IMR-90 (cell line): Measurements from ENCODE around the gene PDS5A. TPM values are rescaled to one million over a fixed set of nuclear protein-coding genes. Genes with fewer than 3 reads are reported as not detected.

Source experiments
- ATAC-seq: fragments of 200-7000 bp; cut with Tn5 transposase; 2 replicates; pipeline ENCODE4 v1.9.1; 2020; ENCODE audit warnings: low read depth, mild to moderate bottlenecking, moderate library complexity
- BruUV-seq: library from RNA; stranded (reverse); fragments of 400-500 nt; replicated peaks from 2 replicates; lab custom pipeline; 2021; lab: Mats Ljungman, UMichigan
- CTCF ChIA-PET: fragments of 300-600 bp; formaldehyde crosslinking; extraction: SDS; loops from one replicate; lab custom pipeline; 2021; ENCODE audit warnings: antibody characterized with exemption; lab: Yijun Ruan, JAX
- POLR2A ChIA-PET: fragments of 300-600 bp; sonication (Branson Sonifier 250); formaldehyde crosslinking; loops from one replicate; lab custom pipeline; 2022; ENCODE audit warnings: antibody characterized with exemption; ENCODE audit not compliant: unreplicated experiment; lab: Charles Lee
- DNase-seq: peaks from one replicate; pipeline ENCODE4 v3.0.0; 2013
- H2AFZ ChIP-seq: replicated peaks from 2 replicates; pipeline ENCODE3; 2013; ENCODE audit warnings: low read length, mild to moderate bottlenecking; ENCODE audit not compliant: poor library complexity
- H2AK5ac ChIP-seq: 2 replicates; pipeline ENCODE4 v1.6.1; 2013; ENCODE audit warnings: low read depth, low read length, inconsistent platforms
- H2AK9ac ChIP-seq: replicated peaks from 2 replicates; pipeline ENCODE3; 2013; ENCODE audit warnings: mild to moderate bottlenecking, low read depth, low read length, moderate library complexity; ENCODE audit not compliant: poor library complexity
- H2BK120ac ChIP-seq: 2 replicates; pipeline ENCODE4 v1.6.1; 2013; ENCODE audit warnings: low read depth, low read length, inconsistent platforms
- H2BK15ac ChIP-seq: 3 replicates; pipeline ENCODE4 v1.6.1; 2013; ENCODE audit warnings: low read depth, low read length, inconsistent platforms
- H2BK20ac ChIP-seq: 2 replicates; pipeline ENCODE4 v1.6.1; 2013; ENCODE audit warnings: low read depth, mild to moderate bottlenecking, inconsistent platforms, low read length, moderate library complexity
- H2BK5ac ChIP-seq: 2 replicates; pipeline ENCODE4 v1.6.1; 2013; ENCODE audit warnings: mild to moderate bottlenecking, low read depth, low read length, inconsistent platforms; ENCODE audit not compliant: poor library complexity, severe bottlenecking
- H3K14ac ChIP-seq: replicated peaks from 2 replicates; pipeline ENCODE4 v1.6.1; 2013; ENCODE audit warnings: low read depth, low read length, inconsistent platforms
- H3K18ac ChIP-seq: 2 replicates; pipeline ENCODE4 v1.6.1; 2013; ENCODE audit warnings: low read depth, low read length, control low read depth
- H3K23ac ChIP-seq: 2 replicates; pipeline ENCODE4 v1.6.1; 2013; ENCODE audit warnings: low read depth, low read length, inconsistent platforms
- H3K27ac ChIP-seq: 2 replicates; pipeline ENCODE4 v1.5.1; 2013; ENCODE audit warnings: mild to moderate bottlenecking, control low read depth, low read length; ENCODE audit not compliant: insufficient read depth
- H3K27me3 ChIP-seq: 2 replicates; pipeline ENCODE4 v1.6.1; 2013; ENCODE audit warnings: low read length; ENCODE audit not compliant: control insufficient read depth, insufficient read depth
- H3K36me3 ChIP-seq: 2 replicates; pipeline ENCODE4 v1.6.1; 2013; ENCODE audit warnings: low read length, mixed read lengths; ENCODE audit not compliant: control insufficient read depth, insufficient read depth
- H3K4ac ChIP-seq: 2 replicates; pipeline ENCODE4 v1.6.1; 2013; ENCODE audit warnings: low read depth, low read length, inconsistent platforms
- H3K4me1 ChIP-seq: 2 replicates; pipeline ENCODE4 v1.6.1; 2013; ENCODE audit warnings: low read length, mixed read lengths; ENCODE audit not compliant: control insufficient read depth, insufficient read depth
- H3K4me2 ChIP-seq: 2 replicates; pipeline ENCODE4 v1.6.1; 2013; ENCODE audit warnings: low read depth, mild to moderate bottlenecking, control low read depth, low read length, moderate library complexity
- H3K4me3 ChIP-seq: 2 replicates; pipeline ENCODE4 v1.5.1; 2013; ENCODE audit warnings: low read depth, mild to moderate bottlenecking, control low read depth, low read length, moderate library complexity; ENCODE audit not compliant: insufficient read depth
- H3K56ac ChIP-seq: 2 replicates; pipeline ENCODE4 v1.6.1; 2013; ENCODE audit warnings: low read length, inconsistent platforms; ENCODE audit not compliant: insufficient read depth; ENCODE audit errors: extremely low read depth
- H3K79me1 ChIP-seq, 2 experiments: 2 replicates each; pipeline ENCODE4 v1.6.1; 2013; ENCODE audit warnings: low read length in 2 of 2, inconsistent platforms in 1 of 2, low read depth in 1 of 2
- H3K9ac ChIP-seq: 2 replicates; pipeline ENCODE4 v1.6.1; 2013; ENCODE audit warnings: low read depth, low read length, control low read depth
- H3K9me1 ChIP-seq: 2 replicates; pipeline ENCODE4 v1.6.1; 2013; ENCODE audit warnings: low read length, inconsistent platforms; ENCODE audit not compliant: insufficient read depth
- H3K9me3 ChIP-seq: 2 replicates; pipeline ENCODE4 v1.6.1; 2013; ENCODE audit warnings: low read length; ENCODE audit not compliant: control insufficient read depth, insufficient read depth
- H4K20me1 ChIP-seq: 2 replicates; pipeline ENCODE4 v1.6.1; 2013; ENCODE audit warnings: low read length, inconsistent platforms; ENCODE audit not compliant: insufficient read depth
- H4K5ac ChIP-seq: 2 replicates; pipeline ENCODE4 v1.6.1; 2013; ENCODE audit warnings: mild to moderate bottlenecking, low read depth, low read length, control low read depth
- H4K8ac ChIP-seq, 2 experiments: 2 replicates each; pipeline ENCODE4 v1.6.1; 2013; ENCODE audit warnings: low read depth in 2 of 2, low read length in 2 of 2, control low read depth in 1 of 2, inconsistent platforms in 1 of 2
- H4K91ac ChIP-seq: 2 replicates; pipeline ENCODE4 v1.6.1; 2013; ENCODE audit warnings: low read depth, low read length, inconsistent platforms; ENCODE audit not compliant: insufficient read depth
- BHLHE40 ChIP-seq: fragments of 150-350 bp; IDR thresholded peaks from 2 replicates; pipeline ENCODE4 v1.6.1; 2016; ENCODE audit warnings: mild to moderate bottlenecking, low read depth, low read length
- CEBPB ChIP-seq: IDR thresholded peaks from 2 replicates; pipeline ENCODE4 v1.6.1; 2012; ENCODE audit warnings: low read depth, low read length, improper control_type of control experiment
- CHD1 ChIP-seq: IDR thresholded peaks from 2 replicates; pipeline ENCODE4 v1.6.1; 2012; ENCODE audit warnings: low read depth, low read length, improper control_type of control experiment
- CTCF ChIP-seq: conservative IDR thresholded peaks from 2 replicates; pipeline ENCODE4 v1.5.1; 2012; ENCODE audit warnings: mild to moderate bottlenecking, low read depth, low read length, improper control_type of control experiment
- ELK1 ChIP-seq: fragments of 150-350 bp; IDR thresholded peaks from 2 replicates; pipeline ENCODE4 v1.6.1; 2016; ENCODE audit warnings: low read depth, mild to moderate bottlenecking, low read length, moderate library complexity, borderline replicate concordance
- FOS ChIP-seq: fragments of 150-350 bp; IDR thresholded peaks from 2 replicates; pipeline ENCODE4 v1.6.1; 2016; ENCODE audit warnings: low read depth, low read length
- MAFK ChIP-seq: IDR thresholded peaks from 2 replicates; pipeline ENCODE4 v1.6.1; 2012; ENCODE audit warnings: low read depth, low read length, improper control_type of control experiment
- MAZ ChIP-seq: IDR thresholded peaks from 2 replicates; pipeline ENCODE4 v1.6.1; 2012; ENCODE audit warnings: low read depth, mild to moderate bottlenecking, low read length, improper control_type of control experiment, moderate library complexity, borderline replicate concordance
- MXI1 ChIP-seq: IDR thresholded peaks from 2 replicates; pipeline ENCODE4 v1.6.1; 2012; ENCODE audit warnings: low read depth, mild to moderate bottlenecking, low read length, moderate library complexity, borderline replicate concordance
- NFE2L2 ChIP-seq: fragments of 150-350 bp; IDR thresholded peaks from 2 replicates; pipeline ENCODE4 v1.6.1; 2016; ENCODE audit warnings: low read depth, mild to moderate bottlenecking, low read length
- POLR2A ChIP-seq: IDR thresholded peaks from 2 replicates; pipeline ENCODE4 v1.6.1; 2012; ENCODE audit warnings: mild to moderate bottlenecking, low read depth, low read length
- RAD21 ChIP-seq: IDR thresholded peaks from 2 replicates; pipeline ENCODE4 v1.6.1; 2012; ENCODE audit warnings: low read length, improper control_type of control experiment
- RCOR1 ChIP-seq: IDR thresholded peaks from 2 replicates; pipeline ENCODE4 v1.6.1; 2012; ENCODE audit warnings: mild to moderate bottlenecking, low read length, improper control_type of control experiment; ENCODE audit not compliant: insufficient replicate concordance
- RFX5 ChIP-seq: IDR thresholded peaks from 2 replicates; pipeline ENCODE4 v1.8.0; 2012; ENCODE audit warnings: low read depth, mild to moderate bottlenecking, low read length, moderate library complexity
- SMC3 ChIP-seq: fragments of 150-350 bp; IDR thresholded peaks from 2 replicates; pipeline ENCODE4 v1.6.1; 2016; ENCODE audit warnings: low read depth, mild to moderate bottlenecking, antibody characterized with exemption, low read length, moderate library complexity
- WGBS, 2 experiments: methylation state at CpG; one replicate each; pipeline versions ENCODE4 v1.1.5 to v1.1.7; 2013; ENCODE audit warnings: missing lambda C conversion rate in 2 of 2; ENCODE audit not compliant: insufficient read length in 1 of 2; ENCODE audit errors: extremely low coverage in 2 of 2; 5-methylcytosine and 5-hydroxymethylcytosine counted together
- dilution Hi-C: fragments of 300-500 bp; cut with HindIII; formaldehyde crosslinking; loops from one replicate; pipeline ENCODE4 v1.14.3; 2018; ENCODE audit warnings: low sequenced_read_pairs; ENCODE audit not compliant: unreplicated experiment
- in situ Hi-C: fragments of 300-500 bp; cut with MboI; formaldehyde crosslinking; loops from 3 replicates; pipeline ENCODE4 v1.14.3; 2019; ENCODE audit warnings: low sequenced_read_pairs, inconsistent platforms, mixed read lengths
- intact Hi-C: fragments of 100-400 bp; cut with micrococcal nuclease; formaldehyde crosslinking; loops from 2 replicates; pipeline ENCODE4 v1.10.0; 2022
- polyA plus RNA-seq, 3 experiments: library from polyadenylated mRNA; depleted of rRNA; stranded (reverse); fragments of >200 nt; gene quantifications; 2 replicates each; pipeline ENCODE4 v1.2.3, GENCODE V29; 2012; ENCODE audit warnings: low replicate concordance in 1 of 3
- total RNA-seq: library from RNA; depleted of rRNA; stranded (reverse); fragments of >200 nt; gene quantifications from 2 replicates; pipeline ENCODE4 v1.2.3, GENCODE V29; 2012
- TF ChIP-seq, protein P1 (sequence below): fragments of 150-350 bp; IDR thresholded peaks from 2 replicates; pipeline ENCODE4 v1.6.1; 2017; ENCODE audit warnings: mild to moderate bottlenecking, antibody characterized with exemption, low read length, low read depth

PDS5A gene
- total and polyA plus RNA-seq, 2 of the 4 experiments (the other 2 are of a cell fraction) = 16.3 to 33.5 TPM

- in situ Hi-C loops = no loop called here
- Histone ChIP-seq H3K9me1 (no peaks in the 10 kb centered on the region), H3K23ac (no peak overlapping the region), H3K9me3 (no peaks in the 10 kb centered on the region), H4K5ac (no peak overlapping the region), H3K14ac (no peak overlapping the region), H3K27ac (no peak overlapping the region), H4K8ac (no peak overlapping the region), H2BK15ac (no peak overlapping the region), H4K91ac (no peak overlapping the region), H3K4me2 (no peak overlapping the region), H2BK120ac (no peak overlapping the region), H3K36me3 (no peaks in the 10 kb centered on the region), H3K18ac (no peak overlapping the region), H3K4me1 (no peaks in the 10 kb centered on the region), H2AK9ac (no peak overlapping the region), H3K4me3 (no peak overlapping the region), H2AFZ (no peak overlapping the region), H2BK20ac (no peak overlapping the region), H3K4ac (no peak overlapping the region), H3K56ac (no peak overlapping the region), H2AK5ac (no peak overlapping the region), H3K79me1 (no peaks in the 10 kb centered on the region), H4K20me1 (no peaks in the 10 kb centered on the region), H2BK5ac (no peak overlapping the region), H3K27me3 (no peaks in the 10 kb centered on the region), H3K9ac (no peak overlapping the region)
- TF ChIP-seq CTCF (no peak), RAD21 (no peak), CHD1 (no peak), RCOR1 (no peak), MXI1 (no peak), FOS (no peak), MAFK (no peak), MAZ (no peak), ELK1 (no peak), RFX5 (no peak), SMC3 (no peak), NFE2L2 (no peak), POLR2A (no peak), CEBPB (no peak), BHLHE40 (no peak)
- TF ChIP-seq, protein P1, sequence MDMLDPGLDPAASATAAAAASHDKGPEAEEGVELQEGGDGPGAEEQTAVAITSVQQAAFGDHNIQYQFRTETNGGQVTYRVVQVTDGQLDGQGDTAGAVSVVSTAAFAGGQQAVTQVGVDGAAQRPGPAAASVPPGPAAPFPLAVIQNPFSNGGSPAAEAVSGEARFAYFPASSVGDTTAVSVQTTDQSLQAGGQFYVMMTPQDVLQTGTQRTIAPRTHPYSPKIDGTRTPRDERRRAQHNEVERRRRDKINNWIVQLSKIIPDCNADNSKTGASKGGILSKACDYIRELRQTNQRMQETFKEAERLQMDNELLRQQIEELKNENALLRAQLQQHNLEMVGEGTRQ = no peak
- ChIA-PET POLR2A (no interaction called here), CTCF (no interaction called here)
- ATAC-seq (no peak), DNase-seq (no peak)
- 29% methylated on average over 1 of the region's 8 CpGs; no CpG with 5 or more reads in 1 of the 2 experiments for WGBS, 2 experiments
- dilution Hi-C loops = no loop called here
- BruUV-seq = no TSS peak
- intact Hi-C loops = no loop called here
Measured at GRCh38 chr4:39996811-39997210, 19.1 kb upstream of the PDS5A start.
